ENCODE results near the gene CYRIA. TPM values are rescaled to one million over a fixed set of nuclear protein-coding genes. Genes with fewer than 3 reads are reported as not detected.

The CYRIA gene
- total and polyA plus RNA-seq, 2 donors (not counting 3 experiments of a cell fraction or from before 2014, with no cell fraction given) = 9.3 to 38.4 TPM

GRCh38 chr2:16707014-16707623 lies 41.5 kb upstream of the CYRIA start:
- Histone ChIP-seq H3K27ac (ENCODE audit: insufficient read depth, low read depth, low read length) (no peak overlapping the region), H4K20me1 (replicated peaks; ENCODE audit: control insufficient read depth, extremely low read depth, insufficient read depth, low read length) (no peaks in the 10 kb centered on the region), H3K9ac (replicated peaks; ENCODE audit: extremely low read depth, insufficient read depth, low read length) (no peak overlapping the region), H3K9me1 (replicated peaks; ENCODE audit: control insufficient read depth, extremely low read depth, insufficient read depth, low read length) (no peaks in the 10 kb centered on the region), H3K36me3 (ENCODE audit: control insufficient read depth in 2 of 2, extremely low read depth in 1 of 2, insufficient read depth in 2 of 2, low read length in 2 of 2) (no peaks in the 10 kb centered on the region), H3K4me2 (ENCODE audit: insufficient read depth, low read length) (no peak overlapping the region), H3K79me2 (ENCODE audit: control insufficient read depth, insufficient read depth, low read length) (no peaks in the 10 kb centered on the region), H3K4me3 (replicated peaks in 1 of 3; ENCODE audit: insufficient read depth in 1 of 3, low read depth in 1 of 3, low read length in 3 of 3) (no peak overlapping the region), H3K4me1 (ENCODE audit: control insufficient read depth, extremely low read depth, insufficient read depth, low read length) (no peaks in the 10 kb centered on the region), H3K27me3 (ENCODE audit: control insufficient read depth in 2 of 2, insufficient read depth in 2 of 2, low read length in 2 of 2) (peaks cover 0 to 3% of the 10 kb centered on the region in 2 experiments), H2AFZ (ENCODE audit: low read depth, low read length) (no peak overlapping the region), H3K9me3 (replicated peaks; ENCODE audit: control insufficient read depth, insufficient read depth, low read length) (no peaks in the 10 kb centered on the region)
- no TSS peak for BruUV-seq (replicated peaks)
- no peak for TF ChIP-seq MYC (IDR thresholded peaks at IDR 0.05; ENCODE audit: low read depth, low read length)
- no peak for TF ChIP-seq POLR2AphosphoS5 (IDR thresholded peaks at IDR 0.05; ENCODE audit: insufficient read depth, low read depth, low read length)
- no peak for TF ChIP-seq FOS (IDR thresholded peaks at IDR 0.05; ENCODE audit: borderline replicate concordance, insufficient read depth, low read length)
- TF ChIP-seq POLR2A (IDR thresholded peaks at IDR 0.05; ENCODE audit: low read depth, low read length) = no peak
- TF ChIP-seq JUN (IDR thresholded peaks at IDR 0.05; ENCODE audit: borderline replicate concordance, insufficient read depth, insufficient read length, low read depth) = no peak
- no peak for TF ChIP-seq EZH2 (IDR thresholded peaks at IDR 0.05; ENCODE audit: borderline replicate concordance, low read depth, low read length, severe bottlenecking)
- TF ChIP-seq MAX (IDR thresholded peaks at IDR 0.05; ENCODE audit: insufficient read depth, insufficient read length) = no peak
- TF ChIP-seq GATA2 (IDR thresholded peaks at IDR 0.05; ENCODE audit: insufficient read depth, insufficient read length, low read depth, low read length) = no peak
- no peak for TF ChIP-seq CTCF (IDR thresholded peaks at IDR 0.05; ENCODE audit: extremely low read depth in 1 of 2, insufficient read depth in 1 of 2, low read depth in 1 of 2, low read length in 2 of 2)
- dilution Hi-C loops (cut with MboI; ENCODE audit: extremely low pct_ligation_motif_present, low sequenced_read_pairs) = no loop called here
- no peak for DNase-seq (ENCODE audit: low read depth, low spot score)
- no peak for FAIRE-seq
- intact Hi-C loops (cut with micrococcal nuclease) = no loop called here
- POLR2A ChIA-PET = no interaction called here
- CTCF ChIA-PET = interaction anchor here (1.9 kb wide), 1 partner anchor 10 kb away, joined by 7 read pairs; no protein-coding TSS in a partner anchor
